GM06990 (cell line): ENCODE data around the gene CARMIL1.

Experiments used
- DNase-seq: peaks from one replicate; pipeline ENCODE4 v3.0.0-alpha.2; 2011; ENCODE audit not compliant: insufficient read length; ENCODE audit errors: extremely low read depth
- H3K27me3 ChIP-seq: replicated peaks from 2 replicates; pipeline ENCODE4 v1.6.0; 2011; ENCODE audit warnings: low read length; ENCODE audit not compliant: control insufficient read depth, insufficient read depth
- H3K36me3 ChIP-seq: 2 replicates; pipeline ENCODE4 v1.5.1; 2011; ENCODE audit warnings: low read length; ENCODE audit not compliant: control insufficient read depth, insufficient read depth
- H3K4me3 ChIP-seq: replicated peaks from 2 replicates; pipeline ENCODE4 v1.5.1; 2011; ENCODE audit warnings: low read depth, mild to moderate bottlenecking, control low read depth, low read length
- TF ChIP-seq, protein P1 (sequence below): IDR thresholded peaks from 2 replicates; pipeline ENCODE4 v1.5.1; 2011; ENCODE audit warnings: low read length, control low read depth, mild to moderate bottlenecking, inconsistent platforms; ENCODE audit not compliant: insufficient read depth, poor library complexity, severe bottlenecking

CARMIL1 gene

DNA sequence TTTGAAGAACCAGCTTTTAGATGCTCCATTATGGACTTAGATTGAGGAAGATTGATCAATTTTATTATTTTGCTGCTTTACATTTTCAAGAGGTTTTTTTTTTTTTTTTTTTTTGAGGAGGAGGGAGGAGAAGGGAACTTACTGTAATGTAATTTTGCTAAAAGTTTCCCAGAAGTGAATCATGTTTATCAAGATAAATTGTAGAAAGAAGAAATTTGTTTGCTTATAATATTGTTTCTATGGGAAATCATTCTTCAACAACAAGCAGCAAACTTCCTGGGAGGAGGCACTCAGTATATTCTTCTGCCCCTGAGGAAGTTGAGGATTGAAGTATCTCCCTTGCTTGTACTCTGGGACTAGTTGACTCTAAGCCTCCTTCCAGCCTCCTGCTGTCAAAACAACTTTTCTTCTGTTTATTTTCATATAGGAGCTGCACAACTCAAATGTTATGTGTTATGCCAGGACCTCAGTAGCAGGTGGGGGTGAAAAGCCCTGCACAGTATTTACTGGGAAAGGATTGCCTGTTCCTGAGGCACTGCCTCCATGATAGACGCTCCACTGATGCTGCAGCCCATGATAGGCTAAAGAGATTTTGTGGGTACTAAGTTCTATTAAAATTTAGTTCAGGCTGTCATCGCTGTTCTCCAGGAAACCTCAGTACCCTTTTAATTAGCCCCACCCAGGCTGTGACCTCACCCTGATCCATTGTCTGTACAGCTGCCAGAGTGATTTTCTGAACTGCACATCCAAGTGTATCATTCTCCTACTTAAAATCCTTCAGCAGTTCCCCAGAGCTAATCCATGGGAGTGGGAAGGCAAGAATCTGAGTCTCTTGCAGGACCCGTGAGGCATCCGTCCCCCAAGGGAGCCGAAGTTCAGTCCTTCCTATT is 51.9 kb downstream of the CARMIL1 start:
- no peaks in the 10 kb centered on the region for H3K36me3 ChIP-seq
- H3K4me3 ChIP-seq: no peak overlapping the region
- H3K27me3 ChIP-seq: no peaks in the 10 kb centered on the region; the same call in 1 of the 2 replicates
- no peak for DNase-seq
- TF ChIP-seq, protein P1, sequence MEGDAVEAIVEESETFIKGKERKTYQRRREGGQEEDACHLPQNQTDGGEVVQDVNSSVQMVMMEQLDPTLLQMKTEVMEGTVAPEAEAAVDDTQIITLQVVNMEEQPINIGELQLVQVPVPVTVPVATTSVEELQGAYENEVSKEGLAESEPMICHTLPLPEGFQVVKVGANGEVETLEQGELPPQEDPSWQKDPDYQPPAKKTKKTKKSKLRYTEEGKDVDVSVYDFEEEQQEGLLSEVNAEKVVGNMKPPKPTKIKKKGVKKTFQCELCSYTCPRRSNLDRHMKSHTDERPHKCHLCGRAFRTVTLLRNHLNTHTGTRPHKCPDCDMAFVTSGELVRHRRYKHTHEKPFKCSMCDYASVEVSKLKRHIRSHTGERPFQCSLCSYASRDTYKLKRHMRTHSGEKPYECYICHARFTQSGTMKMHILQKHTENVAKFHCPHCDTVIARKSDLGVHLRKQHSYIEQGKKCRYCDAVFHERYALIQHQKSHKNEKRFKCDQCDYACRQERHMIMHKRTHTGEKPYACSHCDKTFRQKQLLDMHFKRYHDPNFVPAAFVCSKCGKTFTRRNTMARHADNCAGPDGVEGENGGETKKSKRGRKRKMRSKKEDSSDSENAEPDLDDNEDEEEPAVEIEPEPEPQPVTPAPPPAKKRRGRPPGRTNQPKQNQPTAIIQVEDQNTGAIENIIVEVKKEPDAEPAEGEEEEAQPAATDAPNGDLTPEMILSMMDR: no peak

DNA sequence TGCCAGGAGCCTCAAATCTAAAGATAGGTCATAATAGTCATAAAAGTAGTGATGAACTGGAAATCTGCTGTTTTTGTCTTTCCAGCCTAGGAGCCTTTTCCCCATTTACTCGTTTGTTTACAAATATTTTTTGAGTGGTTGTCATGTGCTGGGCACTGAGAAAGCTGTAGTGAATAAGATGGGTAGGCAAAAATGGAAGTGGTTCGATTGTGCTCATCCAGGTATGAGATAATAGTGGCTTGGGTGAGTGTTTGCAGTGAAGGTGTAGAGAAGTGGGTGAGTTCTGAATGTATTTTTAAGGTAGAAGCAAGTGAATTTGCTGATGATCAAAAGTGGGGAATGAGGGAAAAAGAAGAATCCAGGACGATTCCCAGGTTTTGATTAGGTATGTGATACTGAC is 53.0 kb downstream of the CARMIL1 start:
- Histone ChIP-seq H3K36me3 (no peaks in the 10 kb centered on the region), H3K4me3 (no peak overlapping the region), H3K27me3 (no peaks in the 10 kb centered on the region; the same call in 1 of the 2 replicates)
- TF ChIP-seq, protein P1: no peak
- DNase-seq: no peak

DNA sequence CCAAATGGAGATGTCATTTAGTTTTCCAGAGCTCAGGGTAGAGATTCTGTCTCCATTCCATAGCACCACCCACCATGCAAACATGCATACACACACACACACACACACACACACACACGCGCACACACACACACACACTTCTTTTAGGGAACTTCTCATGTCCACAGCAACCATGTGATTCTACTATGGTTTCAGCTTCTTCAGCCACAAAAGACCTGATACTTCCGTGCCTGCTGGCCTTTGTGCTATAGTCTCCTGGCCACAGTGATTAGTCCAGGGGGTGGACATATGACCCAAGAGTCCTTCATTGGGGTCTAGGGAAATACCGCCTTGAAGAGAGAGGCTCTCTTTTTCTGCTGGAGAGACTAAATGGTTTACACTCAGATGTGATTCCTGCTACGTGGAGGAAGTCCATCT is 53.5 kb downstream of the CARMIL1 start:
- Histone ChIP-seq H3K4me3 (no peak overlapping the region), H3K27me3 (no peaks in the 10 kb centered on the region; the same call in 1 of the 2 replicates), H3K36me3 (no peaks in the 10 kb centered on the region)
- DNase-seq: no peak
- TF ChIP-seq, protein P1: no peak

DNA sequence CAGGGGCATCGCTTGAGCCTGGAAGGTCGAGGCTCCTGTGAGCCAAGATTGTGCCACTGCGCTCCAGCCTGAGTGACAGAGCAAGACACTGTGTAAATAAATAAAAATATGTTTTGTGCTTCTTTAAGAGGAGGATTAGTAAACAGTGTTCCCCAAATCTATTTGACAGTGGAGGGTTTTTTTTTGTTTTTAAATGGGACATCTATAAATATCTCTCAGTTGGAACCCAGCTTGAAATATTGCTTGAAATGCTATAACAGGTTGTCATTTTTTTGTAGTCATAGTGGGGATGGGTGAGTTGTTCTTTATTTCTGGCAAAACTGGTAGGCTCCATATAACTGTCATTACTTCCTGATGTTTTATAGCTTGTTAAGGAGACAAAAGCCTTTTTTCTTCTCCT is 54.3 kb downstream of the CARMIL1 start:
- no peak overlapping the region for H3K4me3 ChIP-seq
- no peaks in the 10 kb centered on the region; the same call in 1 of the 2 replicates for H3K27me3 ChIP-seq
- no peaks in the 10 kb centered on the region for H3K36me3 ChIP-seq
- DNase-seq: no peak
- TF ChIP-seq, protein P1: no peak

DNA sequence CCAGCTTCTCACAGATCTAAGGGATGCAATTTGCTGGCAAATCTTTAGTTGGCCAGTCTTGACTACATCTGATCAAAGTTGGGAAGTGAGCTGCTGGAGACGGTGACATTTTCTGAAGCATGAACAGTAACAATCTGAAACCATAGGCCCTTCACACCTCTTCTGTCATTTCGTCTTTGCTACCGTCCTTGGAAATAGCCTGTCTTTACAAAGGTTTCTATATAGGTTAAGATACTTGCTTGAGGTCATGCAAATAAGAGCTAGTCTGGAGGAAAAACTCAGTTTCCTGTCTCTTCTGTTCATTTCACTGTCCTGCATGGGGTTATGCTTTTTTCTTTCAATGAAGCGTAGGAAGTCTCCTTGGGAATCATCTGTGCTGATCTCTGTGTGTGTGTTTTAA is 55.6 kb downstream of the CARMIL1 start:
- TF ChIP-seq, protein P1: no peak
- Histone ChIP-seq H3K27me3 (no peaks in the 10 kb centered on the region; the same call in 1 of the 2 replicates), H3K36me3 (no peaks in the 10 kb centered on the region), H3K4me3 (no peak overlapping the region)
- no peak for DNase-seq

DNA sequence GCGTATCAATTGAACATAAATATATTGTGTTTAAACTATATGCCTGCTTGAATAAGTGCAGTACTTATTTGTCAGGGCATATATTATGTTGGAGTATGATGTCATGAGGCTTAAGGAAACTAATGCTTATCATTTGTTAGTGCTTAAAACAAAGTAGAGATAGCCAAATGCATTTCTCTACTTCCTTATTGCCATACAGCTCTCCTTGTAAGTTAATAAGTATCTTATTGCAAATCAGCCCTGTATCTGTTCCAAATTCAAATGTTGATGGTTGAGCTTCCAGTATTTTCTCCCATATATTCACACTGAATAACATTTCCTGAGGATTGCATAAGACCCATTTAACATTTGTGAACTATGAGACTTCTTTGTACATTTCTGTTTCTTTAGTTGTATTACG is 57.8 kb downstream of the CARMIL1 start:
- no peak for DNase-seq
- Histone ChIP-seq H3K4me3 (no peak overlapping the region), H3K27me3 (no peaks in the 10 kb centered on the region), H3K36me3 (no peaks in the 10 kb centered on the region)
- TF ChIP-seq, protein P1: no peak
